ENCODE results near the gene PHLDB2. TPM values are rescaled to one million over a fixed set of nuclear protein-coding genes. Genes with fewer than 3 reads are reported as not detected.
"Not testable (repeated sequence)": the region's sequence is repeated elsewhere in the genome, so short reads cannot be mapped to it uniquely, and the experiment has no call there.

Gene PHLDB2
- total RNA-seq, 4 donors from 2014 or later, result 63.6 to 154 (median 107) TPM

DNA sequence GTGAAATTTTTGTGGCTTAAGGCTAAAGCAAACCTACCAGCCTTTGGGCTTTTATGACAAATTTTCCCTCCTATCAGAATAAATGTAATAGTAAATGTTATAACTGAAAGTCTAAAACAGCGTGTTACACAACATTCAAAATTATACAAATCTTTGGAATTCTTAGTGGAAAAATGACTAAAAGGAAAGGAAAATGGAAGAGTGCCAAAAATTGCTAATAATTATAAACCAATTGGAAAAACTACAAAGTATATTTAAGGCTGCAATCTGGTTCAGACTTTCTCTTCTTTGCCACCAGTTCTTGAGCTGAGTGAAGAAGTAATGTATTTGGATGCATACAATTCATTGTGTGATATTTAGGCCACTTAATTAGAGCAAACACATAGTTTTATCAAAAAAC, 45.6 kb upstream of the PHLDB2 start:
- intact Hi-C loops (cut with DNase I), result no loop called here
- H3K9me3 ChIP-seq, result peaks cover 0 to 5% (median 0%) of the 10 kb centered on the region in 4 donors
- 68% methylated on average over 1 of the region's 1 CpG for WGBS
- no peak overlapping the region for H3K4me3 ChIP-seq
- no peak for DNase-seq (ENCODE audit: extremely low spot score)
- no peak for TF ChIP-seq EP300 (IDR thresholded peaks at IDR 0.05)
- no peak for TF ChIP-seq POLR2AphosphoS5 (IDR thresholded peaks at IDR 0.05)
- no peak for TF ChIP-seq POLR2A (IDR thresholded peaks at IDR 0.05; ENCODE audit: low read depth)
- TF ChIP-seq, protein P1, sequence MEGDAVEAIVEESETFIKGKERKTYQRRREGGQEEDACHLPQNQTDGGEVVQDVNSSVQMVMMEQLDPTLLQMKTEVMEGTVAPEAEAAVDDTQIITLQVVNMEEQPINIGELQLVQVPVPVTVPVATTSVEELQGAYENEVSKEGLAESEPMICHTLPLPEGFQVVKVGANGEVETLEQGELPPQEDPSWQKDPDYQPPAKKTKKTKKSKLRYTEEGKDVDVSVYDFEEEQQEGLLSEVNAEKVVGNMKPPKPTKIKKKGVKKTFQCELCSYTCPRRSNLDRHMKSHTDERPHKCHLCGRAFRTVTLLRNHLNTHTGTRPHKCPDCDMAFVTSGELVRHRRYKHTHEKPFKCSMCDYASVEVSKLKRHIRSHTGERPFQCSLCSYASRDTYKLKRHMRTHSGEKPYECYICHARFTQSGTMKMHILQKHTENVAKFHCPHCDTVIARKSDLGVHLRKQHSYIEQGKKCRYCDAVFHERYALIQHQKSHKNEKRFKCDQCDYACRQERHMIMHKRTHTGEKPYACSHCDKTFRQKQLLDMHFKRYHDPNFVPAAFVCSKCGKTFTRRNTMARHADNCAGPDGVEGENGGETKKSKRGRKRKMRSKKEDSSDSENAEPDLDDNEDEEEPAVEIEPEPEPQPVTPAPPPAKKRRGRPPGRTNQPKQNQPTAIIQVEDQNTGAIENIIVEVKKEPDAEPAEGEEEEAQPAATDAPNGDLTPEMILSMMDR (IDR thresholded peaks at IDR 0.05), result no peak
- no peak overlapping the region for H3K27ac ChIP-seq (replicated peaks in 1 of 4)
- no peaks in the 10 kb centered on the region for H3K36me3 ChIP-seq
- peaks cover 8 to 42% (median 17%) of the 10 kb centered on the region in 4 donors for H3K4me1 ChIP-seq
- H3K27me3 ChIP-seq, result no peaks in the 10 kb centered on the region

- Histone ChIP-seq H3K4me1 (peaks cover 8 to 39% (median 17%) of the 10 kb centered on the region in 4 donors), H3K4me3 (no peak overlapping the region), H3K36me3 (no peaks in the 10 kb centered on the region), H3K9me3 (peaks cover 0 to 5% (median 0%) of the 10 kb centered on the region in 4 donors), H3K27me3 (no peaks in the 10 kb centered on the region), H3K27ac (replicated peaks in 1 of 4) (no peak overlapping the region)
- no peak for DNase-seq (ENCODE audit: extremely low spot score)
- TF ChIP-seq, protein P1 (IDR thresholded peaks at IDR 0.05), result no peak
- TF ChIP-seq POLR2A (IDR thresholded peaks at IDR 0.05; ENCODE audit: low read depth) (no peak), POLR2AphosphoS5 (IDR thresholded peaks at IDR 0.05) (no peak)
- intact Hi-C loops (cut with DNase I), result no loop called here
- WGBS, result 65% methylated on average over 1 of the region's 1 CpG
Measured at GRCh38 chr3:111813979-111814378, 45.1 kb upstream of the PHLDB2 start.

DNA sequence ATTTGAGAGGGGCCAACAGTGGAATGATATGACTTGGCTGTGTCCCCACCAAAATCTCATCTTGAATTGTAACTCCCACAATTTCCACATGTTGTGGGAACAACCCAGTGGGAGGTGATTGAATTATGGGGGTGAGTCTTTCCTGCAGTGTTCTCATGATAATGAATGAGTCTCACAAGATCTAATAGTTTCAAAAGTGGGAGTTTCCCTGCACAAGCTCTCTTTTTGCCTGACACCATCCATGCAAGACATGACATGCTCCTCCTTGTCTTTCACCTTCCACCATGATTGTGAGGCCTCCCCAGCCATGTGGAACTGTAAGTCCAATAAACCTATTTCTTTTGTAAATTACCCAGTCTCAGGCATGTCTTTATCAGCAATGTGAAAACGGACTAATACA, 42.3 kb upstream of the PHLDB2 start:
- DNase-seq (ENCODE audit: extremely low spot score); H3K27me3 ChIP-seq; H3K9me3 ChIP-seq; intact Hi-C loops (cut with DNase I); H3K36me3 ChIP-seq; H3K4me3 ChIP-seq; H3K27ac ChIP-seq (replicated peaks in 1 of 4): not testable (repeated sequence)
- peaks cover 6 to 20% (median 10%) of the 10 kb centered on the region in 4 donors for H3K4me1 ChIP-seq
- 88% methylated on average over 1 of the region's 1 CpG for WGBS

- Histone ChIP-seq H3K36me3 (no peaks in the 10 kb centered on the region), H3K27ac (replicated peaks in 1 of 4) (no peak overlapping the region), H3K4me3 (no peak overlapping the region), H3K9me3 (peaks cover 0 to 10% (median 2%) of the 10 kb centered on the region in 4 donors), H3K27me3 (no peaks in the 10 kb centered on the region), H3K4me1 (peaks cover 0 to 5% (median 0%) of the 10 kb centered on the region in 4 donors)
- TF ChIP-seq POLR2A (IDR thresholded peaks at IDR 0.05; ENCODE audit: low read depth), result no peak
- no peak for TF ChIP-seq POLR2AphosphoS5 (IDR thresholded peaks at IDR 0.05)
- no peak for DNase-seq (ENCODE audit: extremely low spot score)
- intact Hi-C loops (cut with DNase I), result no loop called here
- 95% methylated on average over 5 of the region's 5 CpGs for WGBS
Measured at GRCh38 chr3:111819927-111820326, 39.1 kb upstream of the PHLDB2 start.

- intact Hi-C loops (cut with DNase I), result no loop called here
- no peak overlapping the region for H3K27ac ChIP-seq (replicated peaks in 1 of 4)
Measured at GRCh38 chr3:111820651-111821050, 38.4 kb upstream of the PHLDB2 start.

More at GRCh38 chr3:111820651-111821050, 38.4 kb upstream of the PHLDB2 start:
- Histone ChIP-seq H3K4me1 (peaks cover 0 to 5% (median 0%) of the 10 kb centered on the region in 4 donors), H3K36me3 (no peaks in the 10 kb centered on the region), H3K4me3 (no peak overlapping the region), H3K27me3 (no peaks in the 10 kb centered on the region), H3K9me3 (peaks cover 0 to 9% (median 2%) of the 10 kb centered on the region in 4 donors)
- WGBS, result 92% methylated on average over 3 of the region's 3 CpGs
- DNase-seq (ENCODE audit: extremely low spot score), result no peak
- TF ChIP-seq POLR2A (IDR thresholded peaks at IDR 0.05; ENCODE audit: low read depth) (no peak), EP300 (IDR thresholded peaks at IDR 0.05) (no peak), POLR2AphosphoS5 (IDR thresholded peaks at IDR 0.05) (no peak)
- TF ChIP-seq, protein P1 (IDR thresholded peaks at IDR 0.05), result no peak

All from esophagus muscularis mucosa (tissue), 4 donors.